NCI-H2029 treated with DMSO at 0.1 percent for 48 hours (cell line): ENCODE measurements around the gene TM6SF1.
A peak's percentile ranks its signal among the peaks of the same experiment; 100 is the strongest.
"Not testable (repeated sequence)": the region's sequence is repeated elsewhere in the genome, so short reads cannot be mapped to it uniquely, and the experiment has no call there.

Experiments used
- DNase-seq: peaks from one replicate; lab custom pipeline; 2025; lab: John Stamatoyannopoulos, UW

The TM6SF1 gene

GRCh38 chr15:83106994-83107840 is at the start of gene TM6SF1:
TSS of gene TM6SF1 (plus strand) at chr15:83107645. CDS start at chr15:83107681, 36 bp downstream.
- no peak for DNase-seq

- DNase-seq = no peak
These were observed 49.6 kb upstream of the TM6SF1 start for GRCh38 chr15:83057696-83058376.

GRCh38 chr15:83061680-83062079 is 45.8 kb upstream of the TM6SF1 start:
- DNase-seq = no peak

GRCh38 chr15:83062768-83063180 is 44.7 kb upstream of the TM6SF1 start:
- DNase-seq = no peak

GRCh38 chr15:83063551-83063950 is 43.9 kb upstream of the TM6SF1 start:
- DNase-seq = no peak

GRCh38 chr15:83064859-83065258 is 42.6 kb upstream of the TM6SF1 start:
- DNase-seq = peak; percentile 21

GRCh38 chr15:83065431-83065830 is 42.0 kb upstream of the TM6SF1 start:
- no peak for DNase-seq

GRCh38 chr15:83066034-83066733 is 41.3 kb upstream of the TM6SF1 start:
- no peak for DNase-seq

GRCh38 chr15:83066734-83067637 is 40.5 kb upstream of the TM6SF1 start, which contains the start of gene BTBD1:
TSS of gene BTBD1 (minus strand) at chr15:83067252. CDS start at chr15:83067151, 101 bp downstream.
- no peak for DNase-seq

- no peak for DNase-seq
These were observed 39.8 kb upstream of the TM6SF1 start for GRCh38 chr15:83067638-83067962.

GRCh38 chr15:83068054-83068453 is 39.4 kb upstream of the TM6SF1 start:
- DNase-seq = no peak

- not testable (repeated sequence) for DNase-seq
These were observed 38.2 kb upstream of the TM6SF1 start for GRCh38 chr15:83069211-83069642.

GRCh38 chr15:83077491-83078230 is 29.8 kb upstream of the TM6SF1 start:
- DNase-seq = no peak

GRCh38 chr15:83078712-83079111 is 28.7 kb upstream of the TM6SF1 start:
- DNase-seq = no peak

GRCh38 chr15:83081256-83082014 is 26.0 kb upstream of the TM6SF1 start:
- DNase-seq = no peak

- DNase-seq = no peak
These were observed 24.6 kb upstream of the TM6SF1 start for GRCh38 chr15:83082730-83083386.

- DNase-seq = not testable (repeated sequence)
These were observed 22.0 kb upstream of the TM6SF1 start for GRCh38 chr15:83085461-83085860.

- not testable (repeated sequence) for DNase-seq
These were observed 21.4 kb upstream of the TM6SF1 start for GRCh38 chr15:83085864-83086552.

GRCh38 chr15:83087576-83087975 is 19.9 kb upstream of the TM6SF1 start:
- no peak for DNase-seq
